Type B pancreatic cell (in vitro differentiated cells): Measurements from ENCODE around the gene CAMK1. TPM values are rescaled to one million over a fixed set of nuclear protein-coding genes. Genes with fewer than 3 reads are reported as not detected.

Source experiments
- DNase-seq: peaks from one replicate; pipeline ENCODE4 v3.0.0; 2021; ENCODE audit warnings: mixed read lengths; ENCODE audit not compliant: unreplicated experiment; ENCODE audit errors: extremely low spot score
- H3K27ac Mint-ChIP-seq: 2 replicates; pipeline ENCODE4 v1.8.0; 2021; ENCODE audit warnings: mild to moderate bottlenecking, mixed read lengths
- H3K27me3 Mint-ChIP-seq: 2 replicates; pipeline ENCODE4 v1.8.0; 2021; ENCODE audit warnings: mixed read lengths
- H3K36me3 Mint-ChIP-seq: 2 replicates; pipeline ENCODE4 v1.8.0; 2021; ENCODE audit warnings: mixed read lengths
- H3K4me1 Mint-ChIP-seq: one replicate; pipeline ENCODE4 v1.8.0; 2021; ENCODE audit warnings: mixed read lengths; ENCODE audit not compliant: unreplicated experiment
- H3K4me3 Mint-ChIP-seq: 2 replicates; pipeline ENCODE4 v1.8.0; 2021; ENCODE audit warnings: mild to moderate bottlenecking, mixed read lengths
- H3K9me3 Mint-ChIP-seq: 2 replicates; pipeline ENCODE4 v1.8.0; 2021; ENCODE audit warnings: mixed read lengths
- total RNA-seq: library from RNA; stranded (reverse); gene quantifications from 2 replicates; pipeline ENCODE4 v1.2.1, GENCODE V29; 2021; ENCODE audit warnings: low replicate concordance
- TF ChIP-seq, protein P1 (sequence below): fragments of 200-600 bp; sonication (generic); conservative IDR thresholded peaks from 2 replicates; pipeline ENCODE4 v1.5.0; 2021; ENCODE audit warnings: antibody characterized with exemption, mild to moderate bottlenecking

The CAMK1 gene
- total RNA-seq, 1 donor from 2014 or later, result 9.1 TPM

DNA sequence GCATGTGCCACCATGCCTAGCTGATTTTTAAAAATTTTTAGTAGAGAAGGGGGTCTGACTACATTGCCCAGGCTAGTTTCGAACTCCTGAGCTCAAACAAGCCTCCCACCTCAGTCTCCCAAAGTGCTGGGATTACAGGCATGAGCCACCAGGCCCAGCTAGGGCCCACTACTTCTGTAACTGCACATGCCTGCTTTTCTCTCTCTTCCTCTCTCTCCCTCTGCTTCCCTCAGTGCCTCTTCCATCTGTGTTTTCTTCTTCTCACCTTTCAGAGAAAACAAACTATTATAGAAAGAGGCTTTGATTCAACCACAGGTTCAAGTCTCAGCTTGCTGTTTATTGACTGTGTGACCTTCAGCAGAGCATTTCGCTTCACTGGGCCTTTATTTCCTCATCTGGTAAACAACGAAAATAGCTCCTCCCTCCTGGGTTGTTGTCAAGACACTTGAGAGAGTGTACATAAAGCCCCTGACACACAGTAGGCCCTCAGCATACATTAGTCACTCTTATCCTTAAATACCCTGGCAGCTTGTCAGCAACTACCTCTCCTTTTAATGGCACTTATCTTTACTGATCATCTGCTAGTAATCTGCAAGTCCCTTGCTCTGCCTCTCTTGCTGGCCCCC lies 12.3 kb upstream of the CAMK1 start:
- no peak overlapping the region for H3K4me3 Mint-ChIP-seq
- peaks cover 20% of the 10 kb centered on the region for H3K36me3 Mint-ChIP-seq
- H3K9me3 Mint-ChIP-seq, result no peaks in the 10 kb centered on the region
- H3K27me3 Mint-ChIP-seq, result no peaks in the 10 kb centered on the region
- TF ChIP-seq, protein P1, sequence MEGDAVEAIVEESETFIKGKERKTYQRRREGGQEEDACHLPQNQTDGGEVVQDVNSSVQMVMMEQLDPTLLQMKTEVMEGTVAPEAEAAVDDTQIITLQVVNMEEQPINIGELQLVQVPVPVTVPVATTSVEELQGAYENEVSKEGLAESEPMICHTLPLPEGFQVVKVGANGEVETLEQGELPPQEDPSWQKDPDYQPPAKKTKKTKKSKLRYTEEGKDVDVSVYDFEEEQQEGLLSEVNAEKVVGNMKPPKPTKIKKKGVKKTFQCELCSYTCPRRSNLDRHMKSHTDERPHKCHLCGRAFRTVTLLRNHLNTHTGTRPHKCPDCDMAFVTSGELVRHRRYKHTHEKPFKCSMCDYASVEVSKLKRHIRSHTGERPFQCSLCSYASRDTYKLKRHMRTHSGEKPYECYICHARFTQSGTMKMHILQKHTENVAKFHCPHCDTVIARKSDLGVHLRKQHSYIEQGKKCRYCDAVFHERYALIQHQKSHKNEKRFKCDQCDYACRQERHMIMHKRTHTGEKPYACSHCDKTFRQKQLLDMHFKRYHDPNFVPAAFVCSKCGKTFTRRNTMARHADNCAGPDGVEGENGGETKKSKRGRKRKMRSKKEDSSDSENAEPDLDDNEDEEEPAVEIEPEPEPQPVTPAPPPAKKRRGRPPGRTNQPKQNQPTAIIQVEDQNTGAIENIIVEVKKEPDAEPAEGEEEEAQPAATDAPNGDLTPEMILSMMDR, result no peak
- H3K4me1 Mint-ChIP-seq, result no peaks in the 10 kb centered on the region
- no peak for DNase-seq
- no peak overlapping the region for H3K27ac Mint-ChIP-seq

- Mint-ChIP-seq H3K27me3 (no peaks in the 10 kb centered on the region), H3K27ac (no peak overlapping the region), H3K36me3 (peaks cover 17% of the 10 kb centered on the region), H3K9me3 (no peaks in the 10 kb centered on the region), H3K4me1 (no peaks in the 10 kb centered on the region), H3K4me3 (no peak overlapping the region)
- no peak for DNase-seq
- TF ChIP-seq, protein P1, result no peak
These were observed 11.8 kb upstream of the CAMK1 start for GRCh38 chr3:9781551-9781950.

DNA sequence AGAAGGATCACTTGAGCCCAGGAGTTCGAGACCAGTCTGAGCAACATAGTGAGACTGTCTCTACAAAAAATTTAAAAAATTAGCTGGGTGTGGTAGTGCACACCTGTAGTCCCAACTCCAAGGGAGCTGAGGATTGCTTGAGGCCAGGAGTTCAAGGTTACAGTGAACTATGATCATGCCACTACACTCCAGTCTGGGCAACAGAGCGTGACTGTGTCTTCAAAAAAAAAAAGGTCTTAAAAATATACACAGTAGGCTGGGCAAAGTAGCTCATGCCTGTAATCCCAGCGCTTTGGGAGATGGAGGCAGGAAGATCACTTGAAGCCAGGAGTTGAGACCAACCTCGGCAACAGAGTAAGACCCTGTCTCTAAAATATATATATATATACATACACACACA lies 11.2 kb upstream of the CAMK1 start:
- H3K27ac Mint-ChIP-seq, result no peak overlapping the region
- peaks cover 12% of the 10 kb centered on the region for H3K36me3 Mint-ChIP-seq
- TF ChIP-seq, protein P1, result no peak

GRCh38 chr3:9780458-9780812 lies 10.7 kb upstream of the CAMK1 start:
- no peak for DNase-seq
- Mint-ChIP-seq H3K27ac (no peak overlapping the region), H3K4me3 (no peak overlapping the region), H3K36me3 (peaks cover 9% of the 10 kb centered on the region), H3K4me1 (no peaks in the 10 kb centered on the region), H3K9me3 (no peaks in the 10 kb centered on the region), H3K27me3 (no peaks in the 10 kb centered on the region)
- TF ChIP-seq, protein P1, result no peak

More for the DNA sequence above, 11.2 kb upstream of the CAMK1 start:
- H3K4me3 Mint-ChIP-seq, result no peak overlapping the region
- H3K4me1 Mint-ChIP-seq, result no peaks in the 10 kb centered on the region
- no peaks in the 10 kb centered on the region for H3K9me3 Mint-ChIP-seq
- H3K27me3 Mint-ChIP-seq, result no peaks in the 10 kb centered on the region
- no peak for DNase-seq

- Mint-ChIP-seq H3K4me3 (no peak overlapping the region), H3K9me3 (no peaks in the 10 kb centered on the region), H3K27me3 (no peaks in the 10 kb centered on the region), H3K27ac (no peak overlapping the region), H3K36me3 (peaks cover 6% of the 10 kb centered on the region), H3K4me1 (no peaks in the 10 kb centered on the region)
- TF ChIP-seq, protein P1, result no peak
- no peak for DNase-seq
These were observed 10.1 kb upstream of the CAMK1 start for GRCh38 chr3:9779721-9780457.
